ENCODE measurements around the gene NINJ2.

GRCh38 chr12:608921-609320 is 54.3 kb downstream of the NINJ2 start:
- TF ChIP-seq, protein P1, sequence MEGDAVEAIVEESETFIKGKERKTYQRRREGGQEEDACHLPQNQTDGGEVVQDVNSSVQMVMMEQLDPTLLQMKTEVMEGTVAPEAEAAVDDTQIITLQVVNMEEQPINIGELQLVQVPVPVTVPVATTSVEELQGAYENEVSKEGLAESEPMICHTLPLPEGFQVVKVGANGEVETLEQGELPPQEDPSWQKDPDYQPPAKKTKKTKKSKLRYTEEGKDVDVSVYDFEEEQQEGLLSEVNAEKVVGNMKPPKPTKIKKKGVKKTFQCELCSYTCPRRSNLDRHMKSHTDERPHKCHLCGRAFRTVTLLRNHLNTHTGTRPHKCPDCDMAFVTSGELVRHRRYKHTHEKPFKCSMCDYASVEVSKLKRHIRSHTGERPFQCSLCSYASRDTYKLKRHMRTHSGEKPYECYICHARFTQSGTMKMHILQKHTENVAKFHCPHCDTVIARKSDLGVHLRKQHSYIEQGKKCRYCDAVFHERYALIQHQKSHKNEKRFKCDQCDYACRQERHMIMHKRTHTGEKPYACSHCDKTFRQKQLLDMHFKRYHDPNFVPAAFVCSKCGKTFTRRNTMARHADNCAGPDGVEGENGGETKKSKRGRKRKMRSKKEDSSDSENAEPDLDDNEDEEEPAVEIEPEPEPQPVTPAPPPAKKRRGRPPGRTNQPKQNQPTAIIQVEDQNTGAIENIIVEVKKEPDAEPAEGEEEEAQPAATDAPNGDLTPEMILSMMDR (IDR thresholded peaks at IDR 0.05): no peak
- no peak for TF ChIP-seq POLR2A (IDR thresholded peaks at IDR 0.05)
